Endothelial cell of hepatic sinusoid (primary cell): ENCODE data around the gene VPS50.

Experiments
- in situ Hi-C: cut with HindIII; loops from 2 replicates; pipeline ENCODE4 v1.10.0; 2017; ENCODE audit warnings: low sequenced_read_pairs

The VPS50 gene

GRCh38 chr7:93238131-93238530 is 6.0 kb downstream of the VPS50 start:
- in situ Hi-C loops, result no loop called here

- in situ Hi-C loops, result no loop called here
Measured at GRCh38 chr7:93238748-93239147, 6.6 kb downstream of the VPS50 start.

GRCh38 chr7:93239824-93240223 is 7.7 kb downstream of the VPS50 start:
- in situ Hi-C loops, result no loop called here

- in situ Hi-C loops, result no loop called here
Measured at GRCh38 chr7:93242106-93242505, 9.9 kb downstream of the VPS50 start.

- in situ Hi-C loops, result no loop called here
Measured at GRCh38 chr7:93245525-93246432, 13.6 kb downstream of the VPS50 start.

- in situ Hi-C loops, result loop anchor here (10.0 kb wide), 1 partner anchor 265 kb away; no protein-coding TSS in a partner anchor
Measured at GRCh38 chr7:93249491-93250148, 17.5 kb downstream of the VPS50 start.

- in situ Hi-C loops, result loop anchor here (10.0 kb wide), 1 partner anchor 256 kb away; no protein-coding TSS in a partner anchor
Measured at GRCh38 chr7:93258661-93259060, 26.5 kb downstream of the VPS50 start.

- in situ Hi-C loops, result no loop called here
Measured at GRCh38 chr7:93262535-93262934, 30.4 kb downstream of the VPS50 start.

- in situ Hi-C loops, result no loop called here
Measured at GRCh38 chr7:93265220-93265619, 33.1 kb downstream of the VPS50 start.

- in situ Hi-C loops, result no loop called here
Measured at GRCh38 chr7:93279541-93279940, 47.4 kb downstream of the VPS50 start.

GRCh38 chr7:93284908-93285307 is 52.7 kb downstream of the VPS50 start:
- in situ Hi-C loops, result no loop called here

- in situ Hi-C loops, result no loop called here
Measured at GRCh38 chr7:93293229-93293628, 61.1 kb downstream of the VPS50 start.

GRCh38 chr7:93298206-93298605 is 66.0 kb downstream of the VPS50 start:
- in situ Hi-C loops, result no loop called here

GRCh38 chr7:93298671-93299070 is 66.5 kb downstream of the VPS50 start:
- in situ Hi-C loops, result no loop called here

- in situ Hi-C loops, result no loop called here
Measured at GRCh38 chr7:93301736-93302135, 69.6 kb downstream of the VPS50 start.

- in situ Hi-C loops, result no loop called here
Measured at GRCh38 chr7:93307131-93307660, 75.0 kb downstream of the VPS50 start.

- in situ Hi-C loops, result no loop called here
Measured at GRCh38 chr7:93307943-93308342, 75.8 kb downstream of the VPS50 start.

GRCh38 chr7:93310346-93310745 is 78.2 kb downstream of the VPS50 start:
- in situ Hi-C loops, result no loop called here

- in situ Hi-C loops, result no loop called here
Measured at GRCh38 chr7:93314449-93314848, 82.3 kb downstream of the VPS50 start.

GRCh38 chr7:93315896-93316295 is 83.7 kb downstream of the VPS50 start:
- in situ Hi-C loops, result loop anchor here (5.0 kb wide), 1 partner anchor 101 kb away; no protein-coding TSS in a partner anchor

- in situ Hi-C loops, result loop anchor here (5.0 kb wide), 1 partner anchor 101 kb away; no protein-coding TSS in a partner anchor
Measured at GRCh38 chr7:93316730-93317129, 84.6 kb downstream of the VPS50 start.

GRCh38 chr7:93320887-93321286 is 88.7 kb downstream of the VPS50 start:
- in situ Hi-C loops, result no loop called here
